Mammary epithelial cell (primary cell): Measurements from ENCODE around the gene TCIRG1.

Experiments used
- EZH2 ChIP-seq: IDR thresholded peaks from 2 replicates; pipeline ENCODE4 v1.6.1; 2012; ENCODE audit warnings: low read length, inconsistent platforms, borderline replicate concordance
- TF ChIP-seq, protein P1 (sequence below), 2 donors: IDR thresholded peaks in 1 of 2; conservative IDR thresholded peaks in 1 of 2; 2 replicates each; pipeline ENCODE4 v1.5.1; 2011 to 2012; ENCODE audit warnings: inconsistent platforms in 2 of 2, low read length in 2 of 2, mild to moderate bottlenecking in 2 of 2, control low read depth in 1 of 2, low read depth in 1 of 2; ENCODE audit not compliant: insufficient read depth in 1 of 2; ENCODE audit errors: extremely low read depth in 1 of 2

DNA sequence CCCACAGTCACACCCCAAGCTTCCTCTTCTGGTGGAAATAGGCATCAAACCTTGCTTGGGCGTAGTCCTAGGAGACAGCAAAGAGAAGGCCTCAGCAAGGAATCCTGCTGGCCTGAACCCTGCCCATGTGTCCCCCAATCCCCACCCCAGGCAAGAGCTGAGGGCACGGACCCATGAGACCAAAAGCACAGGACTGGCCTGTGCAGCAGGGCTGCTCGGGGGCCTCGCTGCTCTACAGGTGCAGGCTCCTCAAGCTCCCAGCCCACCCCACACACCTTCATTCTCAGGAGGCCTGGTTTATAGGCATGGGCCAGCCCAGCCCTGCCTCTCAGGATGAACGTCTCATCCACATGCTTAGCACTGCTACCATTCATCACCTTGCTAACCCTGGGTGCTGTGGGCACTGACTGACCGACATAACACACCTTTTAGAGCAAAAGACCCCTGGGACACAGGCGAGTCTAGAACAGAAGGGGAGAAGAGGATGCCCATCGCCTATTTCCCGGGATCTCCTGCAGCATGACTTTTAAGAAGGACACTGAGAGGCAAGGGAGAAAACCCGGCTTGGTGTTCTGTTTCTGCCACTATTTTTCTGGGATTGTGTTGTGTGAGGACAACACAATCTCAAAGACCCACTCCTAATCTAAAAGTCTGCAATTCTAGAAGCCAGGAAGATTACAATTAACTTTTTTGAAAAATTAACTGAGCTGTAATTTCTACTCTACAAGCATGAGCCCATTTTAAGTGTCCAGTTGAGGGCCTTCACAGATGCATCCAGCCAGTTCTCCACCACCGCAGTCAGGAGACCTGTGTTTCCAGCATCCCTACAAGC is 15.4 kb downstream of the TCIRG1 start:
- TF ChIP-seq, protein P1, sequence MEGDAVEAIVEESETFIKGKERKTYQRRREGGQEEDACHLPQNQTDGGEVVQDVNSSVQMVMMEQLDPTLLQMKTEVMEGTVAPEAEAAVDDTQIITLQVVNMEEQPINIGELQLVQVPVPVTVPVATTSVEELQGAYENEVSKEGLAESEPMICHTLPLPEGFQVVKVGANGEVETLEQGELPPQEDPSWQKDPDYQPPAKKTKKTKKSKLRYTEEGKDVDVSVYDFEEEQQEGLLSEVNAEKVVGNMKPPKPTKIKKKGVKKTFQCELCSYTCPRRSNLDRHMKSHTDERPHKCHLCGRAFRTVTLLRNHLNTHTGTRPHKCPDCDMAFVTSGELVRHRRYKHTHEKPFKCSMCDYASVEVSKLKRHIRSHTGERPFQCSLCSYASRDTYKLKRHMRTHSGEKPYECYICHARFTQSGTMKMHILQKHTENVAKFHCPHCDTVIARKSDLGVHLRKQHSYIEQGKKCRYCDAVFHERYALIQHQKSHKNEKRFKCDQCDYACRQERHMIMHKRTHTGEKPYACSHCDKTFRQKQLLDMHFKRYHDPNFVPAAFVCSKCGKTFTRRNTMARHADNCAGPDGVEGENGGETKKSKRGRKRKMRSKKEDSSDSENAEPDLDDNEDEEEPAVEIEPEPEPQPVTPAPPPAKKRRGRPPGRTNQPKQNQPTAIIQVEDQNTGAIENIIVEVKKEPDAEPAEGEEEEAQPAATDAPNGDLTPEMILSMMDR (conservative IDR thresholded peaks at IDR 0.05 in 1 of 2, IDR thresholded peaks at IDR 0.05 in 1 of 2; ENCODE audit: extremely low read depth in 1 of 2, insufficient read depth in 1 of 2, low read depth in 1 of 2, low read length in 2 of 2): no peak
- TF ChIP-seq EZH2: no peak
